ENCODE measurements around the gene LHX6.

LHX6 gene

GRCh38 chr9:122206118-122207046 is 22.4 kb downstream of the LHX6 start:
- no peak for TF ChIP-seq CTCF (IDR thresholded peaks at IDR 0.05; ENCODE audit: extremely low read depth, missing control alignments)
- no peak for DNase-seq (ENCODE audit: low spot score)

- no peak for DNase-seq (ENCODE audit: low spot score)
- TF ChIP-seq CTCF (IDR thresholded peaks at IDR 0.05; ENCODE audit: extremely low read depth, missing control alignments), result no peak
Measured at GRCh38 chr9:122205176-122205575, 23.6 kb downstream of the LHX6 start.

- TF ChIP-seq CTCF (IDR thresholded peaks at IDR 0.05; ENCODE audit: extremely low read depth, missing control alignments), result no peak
- DNase-seq (ENCODE audit: low spot score), result no peak
Measured at GRCh38 chr9:122204491-122204890, 24.3 kb downstream of the LHX6 start.

DNA sequence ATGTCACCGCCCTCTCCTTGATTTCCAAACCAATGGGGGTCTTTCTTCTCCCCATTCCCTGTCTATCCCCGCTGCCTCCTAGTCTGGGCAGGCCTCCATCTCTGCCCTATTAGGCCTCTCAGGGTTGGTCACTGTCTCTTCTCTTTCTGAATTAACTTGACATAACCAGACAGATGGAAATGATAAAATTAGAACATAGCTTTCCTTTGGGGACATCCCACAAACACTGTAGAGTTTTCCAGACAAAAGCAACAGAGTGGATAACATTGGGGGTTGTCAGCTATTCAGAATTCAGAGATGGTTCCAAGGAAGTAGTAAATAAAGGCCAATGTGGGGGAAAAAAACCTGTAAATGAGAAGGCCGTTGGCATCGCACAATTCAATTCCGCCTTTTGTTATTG is 24.7 kb downstream of the LHX6 start:
- no peak for TF ChIP-seq CTCF (IDR thresholded peaks at IDR 0.05; ENCODE audit: extremely low read depth, missing control alignments)
- no peak for DNase-seq (ENCODE audit: low spot score)

- TF ChIP-seq CTCF (IDR thresholded peaks at IDR 0.05; ENCODE audit: extremely low read depth, missing control alignments), result no peak
- DNase-seq (ENCODE audit: low spot score), result no peak
Measured at GRCh38 chr9:122202111-122202510, 26.6 kb downstream of the LHX6 start.

DNA sequence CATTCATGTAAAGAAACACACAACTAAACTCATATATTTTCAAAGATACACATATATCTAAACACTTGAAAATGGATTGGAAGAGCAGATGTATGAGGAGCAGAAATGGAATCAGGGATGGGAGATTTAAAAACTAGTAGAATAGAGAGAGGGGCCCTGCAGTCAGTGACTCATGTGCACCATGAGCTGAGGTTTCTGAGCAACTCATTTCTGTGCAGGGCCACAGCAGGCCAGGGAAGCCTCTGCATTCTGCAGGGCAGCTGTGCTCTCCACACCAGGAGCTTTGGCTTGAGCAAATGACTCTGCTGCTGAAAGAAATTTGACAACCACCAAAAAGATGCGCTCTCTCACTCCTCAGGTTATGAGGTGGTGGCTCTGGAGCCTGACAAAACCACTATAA is 27.1 kb downstream of the LHX6 start:
- no peak for DNase-seq (ENCODE audit: low spot score)
- TF ChIP-seq CTCF (IDR thresholded peaks at IDR 0.05; ENCODE audit: extremely low read depth, missing control alignments), result no peak

DNA sequence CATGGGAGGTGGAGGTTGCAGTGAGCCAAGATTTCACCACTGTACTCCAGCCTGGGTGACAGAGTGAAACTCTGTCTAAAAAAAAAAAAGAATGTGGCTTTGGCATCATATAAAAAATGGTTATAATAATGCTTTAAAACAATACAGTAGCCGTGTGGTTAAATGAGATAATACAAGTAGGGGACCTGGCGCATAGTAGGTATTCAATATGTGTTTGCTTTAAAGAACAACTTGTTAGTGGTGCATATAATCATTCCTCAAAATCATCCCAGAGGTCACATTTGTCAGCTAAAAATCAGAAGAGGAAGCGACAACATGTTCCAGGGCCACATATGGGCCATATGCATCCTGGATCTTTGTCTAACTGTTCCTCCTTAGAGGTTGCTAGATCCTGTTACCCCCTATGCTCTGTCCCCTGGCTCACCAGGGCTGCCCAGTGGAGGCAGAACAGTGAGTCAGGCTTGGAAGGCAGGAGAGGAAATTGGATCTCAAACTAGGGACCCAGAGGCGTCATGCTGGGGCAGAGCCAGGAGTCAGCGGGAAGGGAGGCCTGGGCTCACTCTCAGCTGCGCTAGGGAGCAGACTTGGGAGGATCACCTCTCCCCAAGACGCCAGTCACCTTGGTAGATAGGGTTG is 27.7 kb downstream of the LHX6 start:
- no peak for DNase-seq (ENCODE audit: low spot score)
- TF ChIP-seq CTCF (IDR thresholded peaks at IDR 0.05; ENCODE audit: extremely low read depth, missing control alignments), result no peak
